HG02798 (cell line): ENCODE data around the gene SKA1.
"Not testable (repeated sequence)": the region's sequence is repeated elsewhere in the genome, so short reads cannot be mapped to it uniquely, and the experiment has no call there.

Source experiments
- ATAC-seq: cut with Tn5 transposase; IDR thresholded peaks from one replicate; pipeline ENCODE4 v1.9.1; 2021; ENCODE audit warnings: mild to moderate bottlenecking; ENCODE audit not compliant: unreplicated experiment, poor library complexity

SKA1 gene

GRCh38 chr18:50427896-50428295 lies 53.0 kb downstream of the SKA1 start:
- no peak for ATAC-seq

- ATAC-seq: no peak
Measured at GRCh38 chr18:50428531-50429206, 53.8 kb downstream of the SKA1 start.

GRCh38 chr18:50429207-50429948 lies 54.5 kb downstream of the SKA1 start:
- ATAC-seq: no peak

GRCh38 chr18:50432915-50433314 lies 58.1 kb downstream of the SKA1 start:
- no peak for ATAC-seq

GRCh38 chr18:50436742-50437141 lies 61.9 kb downstream of the SKA1 start:
- not testable (repeated sequence) for ATAC-seq

GRCh38 chr18:50439460-50440015 lies 64.7 kb downstream of the SKA1 start:
- no peak for ATAC-seq

GRCh38 chr18:50441016-50441415 lies 66.2 kb downstream of the SKA1 start:
- no peak for ATAC-seq

GRCh38 chr18:50441501-50441900 lies 66.7 kb downstream of the SKA1 start:
- ATAC-seq: no peak
